Upper lobe of right lung (tissue), 1 donor: ENCODE results near the gene P2RX7. TPM values are rescaled to one million over a fixed set of nuclear protein-coding genes. Genes with fewer than 3 reads are reported as not detected.
"Not testable (repeated sequence)": the region's sequence is repeated elsewhere in the genome, so short reads cannot be mapped to it uniquely, and the experiment has no call there.

Source experiments
- ATAC-seq: fragments of 200-7000 bp; cut with Tn5 transposase; one replicate; pipeline ENCODE4 v1.9.1; 2020; ENCODE audit warnings: mild to moderate bottlenecking, moderate library complexity
- DNase-seq: peaks from one replicate; pipeline ENCODE4 v3.0.0-alpha.2; 2020
- H3K27ac ChIP-seq: fragments of 200-600 bp; one replicate; pipeline ENCODE4 v1.8.0; 2022
- H3K27me3 ChIP-seq: fragments of 200-600 bp; one replicate; pipeline ENCODE4 v1.8.0; 2022; ENCODE audit warnings: mild to moderate bottlenecking
- H3K36me3 ChIP-seq: fragments of 200-600 bp; one replicate; pipeline ENCODE4 v1.8.0; 2022
- H3K4me1 ChIP-seq: fragments of 200-600 bp; one replicate; pipeline ENCODE4 v1.8.0; 2022
- H3K4me3 ChIP-seq: fragments of 200-600 bp; one replicate; pipeline ENCODE4 v1.8.0; 2022; ENCODE audit warnings: mild to moderate bottlenecking
- H3K9me3 ChIP-seq: fragments of 200-600 bp; one replicate; pipeline ENCODE4 v1.8.0; 2022
- CTCF ChIP-seq: fragments of 200-600 bp; IDR thresholded peaks from one replicate; pipeline ENCODE4 v1.8.0; 2022; ENCODE audit warnings: antibody characterized with exemption
- intact Hi-C: fragments of 100-400 bp; cut with DNase I; formaldehyde crosslinking; loops from one replicate; pipeline ENCODE4 v1.11.0; 2022
- total RNA-seq: library from RNA; stranded (reverse); fragmentation: NEBNext Ultra II Directional; extraction: Animal tissue kit (Norgen Biotek cat#: 25700); gene quantifications from one replicate; pipeline ENCODE4 v1.2.1, GENCODE V29; 2021
- donor health status: DM: no; HTN: yes; CAD: no; lungs with severe emphysema.

Gene P2RX7
- total RNA-seq, 1 donor from 2014 or later, result 20.1 TPM

GRCh38 chr12:121228919-121229665, 96.4 kb downstream of the P2RX7 start:
- no peak overlapping the region for H3K4me3 ChIP-seq
- peaks cover 45% of the 10 kb centered on the region for H3K36me3 ChIP-seq
- ATAC-seq (no peak), DNase-seq (no peak)
- intact Hi-C loops, result no loop called here
- H3K9me3 ChIP-seq, result no peaks in the 10 kb centered on the region
- H3K27me3 ChIP-seq, result no peaks in the 10 kb centered on the region
- no peak overlapping the region for H3K27ac ChIP-seq
- peaks cover 6% of the 10 kb centered on the region for H3K4me1 ChIP-seq
- TF ChIP-seq CTCF, result no peak

GRCh38 chr12:121229826-121230537, 97.3 kb downstream of the P2RX7 start:
- ATAC-seq (peak; percentile 82), DNase-seq (peak; percentile 86)
- peaks cover 45% of the 10 kb centered on the region for H3K36me3 ChIP-seq
- intact Hi-C loops, H3K27ac ChIP-seq, H3K4me1 ChIP-seq, H3K9me3 ChIP-seq, H3K27me3 ChIP-seq, H3K4me3 ChIP-seq: not testable (repeated sequence)
- peak; percentile 91 for TF ChIP-seq CTCF

GRCh38 chr12:121230538-121230907, 97.8 kb downstream of the P2RX7 start:
- ATAC-seq (no peak), DNase-seq (no peak)
- H3K27ac ChIP-seq, result no peak overlapping the region
- peaks cover 6% of the 10 kb centered on the region for H3K4me1 ChIP-seq
- peaks cover 45% of the 10 kb centered on the region for H3K36me3 ChIP-seq
- TF ChIP-seq CTCF, result no peak
- intact Hi-C loops, result no loop called here
- H3K4me3 ChIP-seq, result no peak overlapping the region
- no peaks in the 10 kb centered on the region for H3K9me3 ChIP-seq
- H3K27me3 ChIP-seq, result no peaks in the 10 kb centered on the region

GRCh38 chr12:121232163-121232562, 99.5 kb downstream of the P2RX7 start:
- H3K9me3 ChIP-seq, result no peaks in the 10 kb centered on the region
- intact Hi-C loops, result no loop called here
- H3K4me1 ChIP-seq, result peaks cover 6% of the 10 kb centered on the region
- no peak for TF ChIP-seq CTCF
- DNase-seq (no peak), ATAC-seq (no peak)
- no peak overlapping the region for H3K4me3 ChIP-seq
- H3K36me3 ChIP-seq, result peaks cover 51% of the 10 kb centered on the region
- no peaks in the 10 kb centered on the region for H3K27me3 ChIP-seq
- H3K27ac ChIP-seq, result no peak overlapping the region

DNA sequence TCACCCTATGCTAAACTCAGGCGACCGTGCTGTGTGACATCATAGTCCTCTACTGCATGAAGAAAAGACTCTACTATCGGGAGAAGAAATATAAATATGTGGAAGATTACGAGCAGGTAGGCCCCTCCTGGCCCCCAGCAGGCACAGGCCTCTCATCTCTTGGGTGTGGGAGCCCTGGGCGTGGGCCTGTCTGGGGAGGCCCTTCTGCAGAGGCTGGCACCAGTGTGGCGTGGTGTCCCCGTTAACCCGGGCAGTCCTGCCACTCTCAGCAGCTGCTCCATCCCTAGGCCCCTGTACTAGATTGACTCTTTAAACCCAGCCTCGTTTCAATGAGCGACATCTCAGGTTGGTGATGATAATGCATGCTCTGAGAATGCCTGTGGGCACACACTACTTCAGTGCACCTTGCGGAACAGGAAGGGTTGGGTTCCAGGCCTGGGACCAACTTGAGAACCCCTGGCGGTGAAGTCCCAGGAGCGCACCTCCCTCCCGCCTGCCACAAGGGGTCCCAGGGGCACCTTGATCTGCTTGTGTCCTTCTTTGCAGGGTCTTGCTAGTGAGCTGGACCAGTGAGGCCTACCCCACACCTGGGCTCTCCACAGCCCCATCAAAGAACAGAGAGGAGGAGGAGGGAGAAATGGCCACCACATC, 100.4 kb downstream of the P2RX7 start:
- TF ChIP-seq CTCF, result no peak
- Histone ChIP-seq H3K36me3 (peaks cover 60% of the 10 kb centered on the region), H3K4me3 (no peak overlapping the region), H3K4me1 (peaks cover 10% of the 10 kb centered on the region), H3K27me3 (no peaks in the 10 kb centered on the region), H3K9me3 (no peaks in the 10 kb centered on the region), H3K27ac (no peak overlapping the region)
- DNase-seq, result no peak
- intact Hi-C loops, result no loop called here
- ATAC-seq, result peak; percentile 24
